ENCODE measurements around the gene SUPT3H. TPM values are rescaled to one million over a fixed set of nuclear protein-coding genes. Genes with fewer than 3 reads are reported as not detected.

SUPT3H gene
- polyA plus RNA-seq, 1 donor (not counting 4 experiments of a cell fraction or from before 2014, with no cell fraction given): 7.6 TPM

DNA sequence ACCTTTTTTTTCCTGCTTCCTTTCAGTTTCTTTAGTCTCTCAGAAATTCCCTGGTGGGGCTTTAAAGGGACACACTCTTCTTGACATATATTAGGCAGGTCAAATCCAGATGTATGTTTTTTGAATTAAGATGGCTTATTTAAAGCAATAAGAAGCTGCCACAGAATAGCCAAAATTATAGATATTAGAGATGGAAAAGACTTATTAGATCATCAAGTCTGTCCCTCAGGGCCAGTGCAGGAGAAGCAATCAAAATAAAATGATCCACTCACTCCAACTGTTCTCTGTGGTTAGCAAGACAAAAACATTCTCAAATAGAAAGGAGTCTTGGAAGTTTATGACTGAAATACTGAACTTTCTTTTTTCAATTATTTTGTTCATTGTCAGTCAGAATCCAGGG lies 527.4 kb downstream of the SUPT3H start:
- no peak for FAIRE-seq
- no peak for DNase-seq (ENCODE audit: low read depth, low spot score)
- H3K9me1 ChIP-seq (ENCODE audit: control insufficient read depth, extremely low read depth, insufficient read depth, low read length): no peaks in the 10 kb centered on the region
- H3K79me2 ChIP-seq (ENCODE audit: control insufficient read depth, insufficient read depth, low read length): no peaks in the 10 kb centered on the region
- TF ChIP-seq EZH2 (IDR thresholded peaks at IDR 0.05; ENCODE audit: low read length): no peak
- TF ChIP-seq, protein P1, sequence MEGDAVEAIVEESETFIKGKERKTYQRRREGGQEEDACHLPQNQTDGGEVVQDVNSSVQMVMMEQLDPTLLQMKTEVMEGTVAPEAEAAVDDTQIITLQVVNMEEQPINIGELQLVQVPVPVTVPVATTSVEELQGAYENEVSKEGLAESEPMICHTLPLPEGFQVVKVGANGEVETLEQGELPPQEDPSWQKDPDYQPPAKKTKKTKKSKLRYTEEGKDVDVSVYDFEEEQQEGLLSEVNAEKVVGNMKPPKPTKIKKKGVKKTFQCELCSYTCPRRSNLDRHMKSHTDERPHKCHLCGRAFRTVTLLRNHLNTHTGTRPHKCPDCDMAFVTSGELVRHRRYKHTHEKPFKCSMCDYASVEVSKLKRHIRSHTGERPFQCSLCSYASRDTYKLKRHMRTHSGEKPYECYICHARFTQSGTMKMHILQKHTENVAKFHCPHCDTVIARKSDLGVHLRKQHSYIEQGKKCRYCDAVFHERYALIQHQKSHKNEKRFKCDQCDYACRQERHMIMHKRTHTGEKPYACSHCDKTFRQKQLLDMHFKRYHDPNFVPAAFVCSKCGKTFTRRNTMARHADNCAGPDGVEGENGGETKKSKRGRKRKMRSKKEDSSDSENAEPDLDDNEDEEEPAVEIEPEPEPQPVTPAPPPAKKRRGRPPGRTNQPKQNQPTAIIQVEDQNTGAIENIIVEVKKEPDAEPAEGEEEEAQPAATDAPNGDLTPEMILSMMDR (optimal IDR thresholded peaks at IDR 0.05 in 1 of 3, IDR thresholded peaks at IDR 0.05 in 1 of 3, conservative IDR thresholded peaks at IDR 0.05 in 1 of 3; ENCODE audit: extremely low read depth in 1 of 3, insufficient read depth in 2 of 3, low read length in 3 of 3): no peak
- dilution Hi-C loops (cut with MboI; ENCODE audit: extremely low pct_ligation_motif_present, low sequenced_read_pairs): no loop called here
- no peaks in the 10 kb centered on the region for H3K9me3 ChIP-seq (ENCODE audit: control insufficient read depth, low read depth, low read length)
- no peaks in the 10 kb centered on the region for H4K20me1 ChIP-seq (ENCODE audit: control insufficient read depth, extremely low read depth, insufficient read depth, low read length)
- H3K9ac ChIP-seq (ENCODE audit: control insufficient read depth, extremely low read depth, insufficient read depth, low read length): no peak overlapping the region
- no peak overlapping the region for H3K4me3 ChIP-seq (ENCODE audit: control insufficient read depth in 2 of 3, extremely low read depth in 1 of 3, insufficient read depth in 2 of 3, low read depth in 1 of 3, low read length in 3 of 3)
- H3K4me1 ChIP-seq (ENCODE audit: control insufficient read depth, extremely low read depth, insufficient read depth, low read length): no peaks in the 10 kb centered on the region
- no peaks in the 10 kb centered on the region for H3K27me3 ChIP-seq (ENCODE audit: control insufficient read depth, extremely low read depth, insufficient read depth, low read length)
- H2AFZ ChIP-seq (ENCODE audit: control insufficient read depth, low read length): no peak overlapping the region
- H3K27ac ChIP-seq (ENCODE audit: control insufficient read depth, insufficient read depth, low read length): no peak overlapping the region
- no peak overlapping the region for H3K4me2 ChIP-seq (ENCODE audit: control insufficient read depth, extremely low read depth, insufficient read depth, low read depth, low read length)
- H3K36me3 ChIP-seq (ENCODE audit: control insufficient read depth in 2 of 2, extremely low read depth in 1 of 2, insufficient read depth in 2 of 2, low read length in 2 of 2): no peaks in the 10 kb centered on the region

- dilution Hi-C loops (cut with MboI; ENCODE audit: extremely low pct_ligation_motif_present, low sequenced_read_pairs): no loop called here
- H2AFZ ChIP-seq (ENCODE audit: control insufficient read depth, low read length): no peak overlapping the region
- FAIRE-seq (no peak), DNase-seq (ENCODE audit: low read depth, low spot score) (no peak)
- H3K27me3 ChIP-seq (ENCODE audit: control insufficient read depth, extremely low read depth, insufficient read depth, low read length): no peaks in the 10 kb centered on the region
- H3K36me3 ChIP-seq (ENCODE audit: control insufficient read depth in 2 of 2, extremely low read depth in 1 of 2, insufficient read depth in 2 of 2, low read length in 2 of 2): no peaks in the 10 kb centered on the region
- no peak overlapping the region for H3K4me3 ChIP-seq (ENCODE audit: control insufficient read depth in 2 of 3, extremely low read depth in 1 of 3, insufficient read depth in 2 of 3, low read depth in 1 of 3, low read length in 3 of 3)
- no peaks in the 10 kb centered on the region for H3K9me1 ChIP-seq (ENCODE audit: control insufficient read depth, extremely low read depth, insufficient read depth, low read length)
- H3K79me2 ChIP-seq (ENCODE audit: control insufficient read depth, insufficient read depth, low read length): no peaks in the 10 kb centered on the region
- H3K9me3 ChIP-seq (ENCODE audit: control insufficient read depth, low read depth, low read length): no peaks in the 10 kb centered on the region
- H3K4me2 ChIP-seq (ENCODE audit: control insufficient read depth, extremely low read depth, insufficient read depth, low read depth, low read length): no peak overlapping the region
- TF ChIP-seq, protein P1 (optimal IDR thresholded peaks at IDR 0.05 in 1 of 3, IDR thresholded peaks at IDR 0.05 in 1 of 3, conservative IDR thresholded peaks at IDR 0.05 in 1 of 3; ENCODE audit: extremely low read depth in 1 of 3, insufficient read depth in 2 of 3, low read length in 3 of 3): no peak
- no peak for TF ChIP-seq EZH2 (IDR thresholded peaks at IDR 0.05; ENCODE audit: low read length)
- no peaks in the 10 kb centered on the region for H3K4me1 ChIP-seq (ENCODE audit: control insufficient read depth, extremely low read depth, insufficient read depth, low read length)
- no peak overlapping the region for H3K9ac ChIP-seq (ENCODE audit: control insufficient read depth, extremely low read depth, insufficient read depth, low read length)
- H4K20me1 ChIP-seq (ENCODE audit: control insufficient read depth, extremely low read depth, insufficient read depth, low read length): no peaks in the 10 kb centered on the region
- no peak overlapping the region for H3K27ac ChIP-seq (ENCODE audit: control insufficient read depth, insufficient read depth, low read length)
Observed at GRCh38 chr6:44849806-44850205, 527.9 kb downstream of the SUPT3H start.
